GM20431 (cell line): Measurements from ENCODE around the gene SERPINB10.
"Not testable (repeated sequence)": the region's sequence is repeated elsewhere in the genome, so short reads cannot be mapped to it uniquely, and the experiment has no call there.

Source experiments
- in situ Hi-C: fragments of 300-500 bp; cut with MseI, MboI; formaldehyde crosslinking; loops from one replicate; pipeline ENCODE4 v1.15.0; 2020; ENCODE audit warnings: low sequenced_read_pairs; ENCODE audit not compliant: unreplicated experiment

Gene SERPINB10

GRCh38 chr18:63890237-63890949 lies 17.4 kb upstream of the SERPINB10 start:
- in situ Hi-C loops = no loop called here

DNA sequence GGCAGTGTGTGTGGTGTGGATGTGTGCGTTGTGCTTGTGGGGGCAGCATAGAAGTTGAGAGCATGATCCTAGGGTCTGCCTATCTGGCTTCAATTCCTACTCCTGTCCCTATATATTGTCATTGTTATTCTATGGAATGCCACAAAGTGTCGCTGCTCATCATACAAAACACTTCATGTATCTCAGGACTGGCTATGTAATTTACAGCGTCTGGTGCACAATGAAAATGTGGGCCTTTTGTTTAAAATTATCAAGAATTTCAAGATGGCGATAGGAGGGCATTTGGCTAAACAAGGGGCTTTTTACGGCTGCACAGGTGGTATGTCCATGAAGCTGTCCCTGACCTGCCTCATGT lies 16.8 kb upstream of the SERPINB10 start:
- in situ Hi-C loops = no loop called here

- in situ Hi-C loops = no loop called here
Observed at GRCh38 chr18:63892566-63892965, 15.2 kb upstream of the SERPINB10 start.

DNA sequence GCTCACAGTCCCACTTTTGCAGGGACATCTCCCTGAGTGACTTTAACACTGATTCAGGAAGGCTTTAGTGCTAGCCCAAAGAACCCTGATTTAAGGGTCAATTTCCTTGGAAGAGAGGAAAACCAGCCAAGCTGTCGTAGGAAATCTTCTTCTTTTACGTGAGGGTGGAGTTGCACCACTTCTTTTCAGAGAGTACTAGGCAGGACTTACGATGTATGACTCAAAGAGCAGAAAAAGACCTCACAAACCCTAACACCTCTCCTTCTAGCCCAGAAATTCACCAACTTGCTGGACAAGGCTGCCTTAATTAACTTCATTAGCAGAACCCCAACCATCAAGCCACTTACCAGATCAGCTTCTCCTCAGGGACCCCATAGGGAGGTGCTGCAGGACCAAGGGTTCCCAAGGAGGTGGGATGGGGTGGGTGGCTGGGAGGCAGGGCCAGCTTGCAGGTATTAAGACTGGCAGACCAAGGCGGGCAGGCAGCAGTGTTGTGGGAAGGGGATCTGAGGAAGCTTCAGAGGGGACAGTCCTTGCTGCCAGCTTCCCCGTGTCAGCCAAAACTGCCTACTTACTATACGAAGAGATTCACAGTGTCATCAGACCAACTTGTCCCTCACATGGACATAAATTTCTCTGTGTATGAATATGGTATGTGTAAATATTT lies 13.5 kb upstream of the SERPINB10 start:
- in situ Hi-C loops = no loop called here

- in situ Hi-C loops = no loop called here
Observed at GRCh38 chr18:63895190-63895589, 12.6 kb upstream of the SERPINB10 start.

DNA sequence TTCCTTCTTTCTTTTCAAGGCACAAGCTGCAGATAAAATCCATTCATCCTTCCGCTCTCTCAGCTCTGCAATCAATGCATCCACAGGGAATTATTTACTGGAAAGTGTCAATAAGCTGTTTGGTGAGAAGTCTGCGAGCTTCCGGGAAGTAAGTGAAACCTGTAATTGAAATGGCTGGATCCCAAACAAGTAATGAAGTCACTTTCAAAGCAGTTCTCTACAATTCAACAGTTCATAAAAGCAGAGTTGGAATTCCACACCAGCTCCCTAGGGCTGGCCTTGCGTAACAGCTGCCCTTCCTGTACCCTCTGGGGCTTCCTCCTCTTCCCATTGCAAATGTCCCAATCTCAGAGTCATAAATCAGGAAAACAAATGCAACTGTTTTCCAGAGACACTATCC lies 10.7 kb upstream of the SERPINB10 start:
- in situ Hi-C loops = no loop called here

DNA sequence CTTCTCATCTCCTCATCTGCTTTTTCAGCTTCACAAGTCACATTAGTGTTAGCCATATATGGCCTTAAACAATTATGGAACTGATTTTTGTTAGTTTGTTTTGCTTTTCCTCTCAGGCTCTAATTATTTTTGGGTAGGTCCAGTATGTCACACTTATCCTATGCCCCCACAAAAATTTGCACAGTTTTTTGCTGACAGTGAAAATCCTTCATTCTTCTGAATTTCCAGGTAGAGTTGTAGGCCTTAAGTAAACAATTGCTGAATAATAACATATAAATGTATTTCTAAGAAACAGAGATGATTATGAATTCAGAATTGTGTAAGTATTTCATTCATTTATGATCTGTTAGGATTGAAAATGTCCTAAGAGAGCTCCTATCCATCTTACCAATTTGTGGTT lies 8.6 kb upstream of the SERPINB10 start:
- in situ Hi-C loops = no loop called here

GRCh38 chr18:63903851-63904570 lies 3.7 kb upstream of the SERPINB10 start:
- in situ Hi-C loops = no loop called here

DNA sequence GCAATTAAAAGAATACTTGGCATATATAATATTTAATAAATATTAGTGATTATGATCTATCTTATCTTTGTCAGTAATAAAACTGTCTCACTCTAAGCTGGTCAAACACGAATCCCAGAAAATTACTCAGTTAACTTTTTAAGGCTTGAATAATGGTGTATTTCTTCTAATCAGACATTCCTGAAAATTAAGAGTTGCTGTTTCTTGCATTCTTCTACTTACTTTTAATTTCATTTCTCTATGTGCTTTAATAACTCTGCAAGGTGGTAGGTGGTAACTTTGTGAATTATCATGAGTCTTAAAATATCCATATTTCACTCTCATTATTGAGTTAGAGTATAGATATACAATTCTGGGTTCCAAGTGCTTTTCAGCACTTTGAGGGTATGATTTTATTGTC lies 3.1 kb upstream of the SERPINB10 start:
- in situ Hi-C loops = no loop called here

GRCh38 chr18:63905361-63905760 lies 2.4 kb upstream of the SERPINB10 start:
- in situ Hi-C loops = no loop called here

- in situ Hi-C loops = no loop called here
Observed at GRCh38 chr18:63906056-63906455, 1.7 kb upstream of the SERPINB10 start.

GRCh38 chr18:63908858-63909257 lies 1.1 kb downstream of the SERPINB10 start:
- in situ Hi-C loops = no loop called here

DNA sequence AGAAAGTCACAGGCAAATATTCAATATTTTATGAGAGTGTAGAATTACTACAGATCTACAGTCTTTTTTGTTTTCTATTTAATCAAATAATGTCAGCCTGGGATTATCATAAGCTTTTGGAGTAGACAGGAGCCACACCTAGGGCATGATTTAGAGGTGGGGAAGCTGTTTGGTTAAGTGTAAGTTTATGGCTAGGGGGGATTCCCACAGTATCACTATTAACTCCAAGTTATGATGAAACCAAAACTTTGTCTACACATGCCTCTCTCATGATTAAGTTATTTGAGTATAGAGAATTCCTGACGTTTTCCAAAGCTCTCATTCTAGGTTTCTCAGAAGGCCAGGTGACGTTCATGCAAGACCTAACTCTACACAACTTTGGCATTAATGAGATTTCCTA lies 2.1 kb downstream of the SERPINB10 start:
- in situ Hi-C loops = no loop called here

DNA sequence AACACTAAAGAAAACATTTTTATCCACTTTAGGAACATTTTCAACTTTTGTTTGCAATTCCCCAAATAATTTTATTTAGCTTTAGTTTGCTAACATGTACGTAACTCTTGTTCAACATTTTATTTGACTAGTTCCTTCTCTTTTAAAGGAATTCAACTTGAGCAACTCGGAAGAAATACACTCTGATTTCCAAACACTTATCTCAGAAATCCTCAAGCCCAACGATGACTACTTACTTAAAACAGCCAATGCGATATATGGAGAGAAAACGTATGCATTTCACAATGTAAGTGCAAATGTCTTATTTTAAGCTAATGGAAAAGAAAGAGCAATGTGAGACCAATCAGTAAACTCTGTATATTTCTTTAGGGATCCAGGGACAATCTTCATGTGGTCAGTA lies 10.1 kb downstream of the SERPINB10 start:
- in situ Hi-C loops = no loop called here

DNA sequence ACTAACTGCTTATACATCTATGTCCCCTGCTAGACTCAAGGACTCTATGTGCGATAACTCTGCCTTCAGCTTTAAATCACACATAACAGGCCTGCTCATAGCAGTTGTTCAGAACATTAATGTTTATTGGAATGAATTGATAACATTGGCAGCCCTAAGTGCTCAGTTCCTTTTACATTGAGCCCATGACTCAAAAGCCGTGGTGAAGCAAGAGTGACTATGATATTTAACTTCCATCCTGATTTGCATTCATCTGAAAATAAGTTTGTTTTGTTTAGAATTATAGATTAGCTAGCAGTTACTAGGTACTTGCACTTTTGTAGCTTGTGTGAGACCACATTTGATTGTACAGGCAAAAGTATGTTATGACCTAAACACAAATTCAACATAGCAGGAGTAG lies 14.3 kb downstream of the SERPINB10 start:
- in situ Hi-C loops = no loop called here

DNA sequence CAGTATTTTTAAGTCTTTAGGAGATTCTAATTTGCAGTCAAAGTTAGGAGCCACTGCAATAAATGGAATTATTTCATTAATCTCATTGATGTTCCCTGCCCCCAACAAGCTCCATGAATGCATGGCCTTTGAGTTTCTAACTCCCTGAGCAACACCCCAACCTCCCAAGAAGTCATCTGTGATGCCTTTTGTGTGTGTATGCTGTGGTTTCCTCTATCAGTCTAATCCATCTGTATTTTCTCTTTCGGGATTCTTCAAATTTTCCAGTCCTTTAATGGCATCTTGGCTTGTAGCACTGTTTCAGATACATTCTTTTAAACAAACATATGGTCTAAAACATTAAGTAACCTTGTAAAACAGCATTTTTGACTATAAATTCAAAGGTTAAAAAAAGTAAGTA lies 16.8 kb downstream of the SERPINB10 start:
- in situ Hi-C loops = no loop called here

DNA sequence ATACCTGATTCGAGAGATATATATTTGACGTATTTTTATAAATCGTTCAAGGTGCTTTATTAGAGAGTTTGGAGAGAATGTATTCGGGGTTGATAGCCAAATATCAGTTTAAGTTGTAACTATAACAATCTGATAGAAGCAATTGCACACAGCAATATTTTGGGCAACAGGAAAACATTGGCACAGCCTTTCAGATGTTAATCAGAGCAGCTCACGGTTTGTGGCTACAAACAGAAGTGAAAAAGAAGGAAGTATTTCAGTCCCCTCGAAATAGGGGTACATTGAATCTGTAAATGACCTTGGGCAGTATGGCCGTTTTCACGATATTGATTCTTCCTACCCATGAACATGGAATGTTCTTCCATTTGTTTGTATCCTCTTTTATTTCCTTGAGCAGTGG lies 20.6 kb downstream of the SERPINB10 start:
- in situ Hi-C loops = no loop called here

- in situ Hi-C loops = not testable (repeated sequence)
Observed at GRCh38 chr18:63929369-63929768, 21.6 kb downstream of the SERPINB10 start.

- in situ Hi-C loops = no loop called here
Observed at GRCh38 chr18:63930773-63931354, 23.1 kb downstream of the SERPINB10 start.

DNA sequence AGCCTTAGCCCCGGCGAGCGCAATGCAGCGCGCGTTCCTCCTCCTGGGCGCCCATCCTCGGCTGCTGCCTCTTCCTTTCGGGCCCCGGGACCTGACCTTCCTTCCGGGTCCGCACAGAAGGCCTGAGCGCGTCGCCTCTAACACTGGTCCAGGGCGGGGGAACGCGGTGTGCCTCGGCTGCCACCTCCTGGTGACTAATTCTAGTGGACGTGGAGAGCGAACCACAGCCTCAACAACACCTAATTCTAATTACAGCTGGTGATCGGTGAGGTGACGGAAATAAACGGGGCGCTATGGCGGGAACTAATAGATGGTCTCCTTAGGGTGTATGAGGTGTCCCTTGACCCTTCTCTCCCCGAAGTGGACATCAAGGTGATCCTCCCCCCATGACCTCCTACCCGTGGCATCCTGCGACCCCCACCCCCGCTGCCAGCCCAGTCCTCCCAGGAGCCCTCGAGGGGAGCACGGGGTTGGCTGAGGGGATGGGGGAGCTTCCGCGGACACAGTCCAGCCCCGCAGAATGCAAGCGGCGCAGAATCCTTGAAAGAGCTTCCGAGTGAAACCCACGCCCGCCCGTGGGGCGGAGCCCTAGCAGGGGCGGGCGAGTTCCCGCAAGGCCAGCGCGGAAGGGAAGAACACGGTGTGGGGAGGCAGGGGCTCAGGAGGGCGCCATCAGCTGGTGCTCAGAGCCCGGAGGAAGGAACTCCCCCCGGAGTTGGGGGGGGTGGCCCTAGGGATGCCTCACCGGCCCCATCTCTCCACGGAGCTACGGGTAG lies 28.6 kb downstream of the SERPINB10 start:
- in situ Hi-C loops = no loop called here
